Renal cortex interstitium (tissue), 11 donors: Measurements from ENCODE around the gene EDEM1. TPM values are rescaled to one million over a fixed set of nuclear protein-coding genes. Genes with fewer than 3 reads are reported as not detected.
A peak's percentile ranks its signal among the peaks of the same experiment; 100 is the strongest.
"Not testable (repeated sequence)": the region's sequence is repeated elsewhere in the genome, so short reads cannot be mapped to it uniquely, and the experiment has no call there.

Experiments used
- DNase-seq, 11 donors: peaks; one replicate each; pipeline ENCODE4 v3.0.0-alpha.2; 2013; ENCODE audit warnings: low read depth in 9 of 11, low spot score in 4 of 11; ENCODE audit errors: extremely low read depth in 1 of 11
- polyA plus RNA-seq, 3 donors: library from polyadenylated mRNA; unstranded; fragments of 120-200 nt; gene quantifications; one replicate each; pipeline ENCODE4 v1.2.1, GENCODE V29; 2013; ENCODE audit not compliant: insufficient read length in 3 of 3

Gene EDEM1
- polyA plus RNA-seq, 3 donors, result 17.1 to 24.1 (median 20.7) TPM

- DNase-seq, result no peak
Observed at GRCh38 chr3:5165698-5166097, 21.8 kb upstream of the EDEM1 start.

GRCh38 chr3:5166846-5167245 lies 20.7 kb upstream of the EDEM1 start:
- DNase-seq, result no peak

GRCh38 chr3:5168110-5168509 lies 19.4 kb upstream of the EDEM1 start:
- no peak for DNase-seq

- DNase-seq, result no peak
Observed at GRCh38 chr3:5169807-5170206, 17.7 kb upstream of the EDEM1 start.

- no peak for DNase-seq
Observed at GRCh38 chr3:5170975-5171374, 16.5 kb upstream of the EDEM1 start.

GRCh38 chr3:5172018-5172417 lies 15.5 kb upstream of the EDEM1 start:
- no peak for DNase-seq

GRCh38 chr3:5179036-5179435 lies 8.5 kb upstream of the EDEM1 start:
- not testable (repeated sequence) for DNase-seq

- no peak for DNase-seq
Observed at GRCh38 chr3:5181469-5182141, 5.9 kb upstream of the EDEM1 start.

- DNase-seq, result not testable (repeated sequence)
Observed at GRCh38 chr3:5183714-5184113, 3.8 kb upstream of the EDEM1 start.

GRCh38 chr3:5184499-5184898 lies 3.0 kb upstream of the EDEM1 start:
- DNase-seq, result no peak

GRCh38 chr3:5185093-5185673 lies 2.3 kb upstream of the EDEM1 start:
- no peak for DNase-seq

GRCh38 chr3:5186089-5186857 lies 1.2 kb upstream of the EDEM1 start:
- no peak for DNase-seq

GRCh38 chr3:5186858-5187155 lies 700 bp upstream of the EDEM1 start:
- peak in 5 of 11 donors; percentile 13 to 22 (median 19) for DNase-seq

GRCh38 chr3:5187920-5188418 lies 462 bp downstream of the EDEM1 start:
- peak in 5 of 11 donors; percentile 10 to 27 (median 14) for DNase-seq

- peak in 7 of 11 donors; percentile 8 to 25 (median 21) for DNase-seq
Observed at GRCh38 chr3:5188419-5189221, 1.1 kb downstream of the EDEM1 start.

GRCh38 chr3:5190147-5190791 lies 2.8 kb downstream of the EDEM1 start:
- DNase-seq, result no peak

- no peak for DNase-seq
Observed at GRCh38 chr3:5191555-5192304, 4.2 kb downstream of the EDEM1 start.
